Glutamatergic neuron (in vitro differentiated cells): ENCODE data around the gene SYNE2. TPM values are rescaled to one million over a fixed set of nuclear protein-coding genes. Genes with fewer than 3 reads are reported as not detected.
"Not testable (repeated sequence)": the region's sequence is repeated elsewhere in the genome, so short reads cannot be mapped to it uniquely, and the experiment has no call there.

ENCODE experiments used
- DNase-seq: peaks from one replicate; pipeline ENCODE4 v3.0.0; 2022
- H3K27ac Mint-ChIP-seq: one replicate; pipeline ENCODE4 v1.8.0; 2020; ENCODE audit warnings: mild to moderate bottlenecking, mixed read lengths, inconsistent platforms; ENCODE audit not compliant: unreplicated experiment
- H3K27me3 Mint-ChIP-seq: one replicate; pipeline ENCODE4 v1.8.0; 2020; ENCODE audit warnings: mild to moderate bottlenecking, moderate library complexity, mixed read lengths, inconsistent platforms; ENCODE audit not compliant: unreplicated experiment
- H3K36me3 Mint-ChIP-seq: one replicate; pipeline ENCODE4 v1.8.0; 2020; ENCODE audit warnings: mild to moderate bottlenecking, mixed read lengths, inconsistent platforms; ENCODE audit not compliant: unreplicated experiment
- H3K4me1 Mint-ChIP-seq: one replicate; pipeline ENCODE4 v1.8.0; 2020; ENCODE audit warnings: mild to moderate bottlenecking, low read depth, mixed read lengths, inconsistent platforms; ENCODE audit not compliant: unreplicated experiment
- H3K4me3 Mint-ChIP-seq: one replicate; pipeline ENCODE4 v1.8.0; 2020; ENCODE audit warnings: mild to moderate bottlenecking, mixed read lengths, inconsistent platforms; ENCODE audit not compliant: unreplicated experiment
- H3K9me3 Mint-ChIP-seq: one replicate; pipeline ENCODE4 v1.8.0; 2020; ENCODE audit warnings: mild to moderate bottlenecking, moderate library complexity, mixed read lengths, inconsistent platforms; ENCODE audit not compliant: unreplicated experiment
- CTCF ChIP-seq: fragments of 200-600 bp; sonication (generic); IDR thresholded peaks from one replicate; pipeline ENCODE4 v1.5.0; 2021; ENCODE audit not compliant: partially characterized antibody, unreplicated experiment
- total RNA-seq: library from RNA; stranded (reverse); fragmentation: NEBNext Ultra II Directional; extraction: Animal tissue kit (Norgen Biotek cat#: 25700); gene quantifications from one replicate; pipeline ENCODE4 v1.2.1, GENCODE V29; 2021; ENCODE audit not compliant: unreplicated experiment

SYNE2 gene
- total RNA-seq, 1 donor from 2014 or later: 81.7 TPM

DNA sequence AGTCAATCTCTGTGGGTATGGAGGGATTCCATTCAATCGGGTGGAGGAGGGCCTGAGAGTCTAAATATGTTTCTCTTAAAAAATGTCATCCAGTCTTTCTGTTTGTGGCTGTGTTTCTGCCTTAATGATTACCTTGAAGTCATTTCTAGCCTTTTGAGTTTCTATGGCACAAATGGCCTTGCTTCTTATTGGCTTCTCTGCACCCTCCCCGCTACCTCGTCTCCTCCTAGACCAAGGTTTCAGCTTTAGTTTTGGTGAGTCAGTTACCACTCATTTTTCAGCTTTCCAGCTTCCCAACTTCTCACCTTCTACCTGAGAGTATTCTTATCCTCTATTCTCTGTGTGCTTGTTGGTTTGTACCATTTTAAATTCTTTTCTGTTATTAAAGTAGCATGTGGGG lies 159.2 kb downstream of the SYNE2 start:
- no peak for TF ChIP-seq CTCF
- H3K36me3 Mint-ChIP-seq: peaks cover 8% of the 10 kb centered on the region
- peaks cover 3% of the 10 kb centered on the region for H3K9me3 Mint-ChIP-seq

GRCh38 chr14:64012720-64013119 lies 159.9 kb downstream of the SYNE2 start:
- H3K27ac Mint-ChIP-seq: no peak overlapping the region
- no peak for TF ChIP-seq CTCF
- H3K27me3 Mint-ChIP-seq: no peaks in the 10 kb centered on the region
- H3K4me1 Mint-ChIP-seq: no peaks in the 10 kb centered on the region
- no peak for DNase-seq
- no peak overlapping the region for H3K4me3 Mint-ChIP-seq
- peaks cover 3% of the 10 kb centered on the region for H3K9me3 Mint-ChIP-seq
- peaks cover 8% of the 10 kb centered on the region for H3K36me3 Mint-ChIP-seq

More for the DNA sequence above, 159.2 kb downstream of the SYNE2 start:
- no peaks in the 10 kb centered on the region for H3K4me1 Mint-ChIP-seq
- no peak for DNase-seq
- no peak overlapping the region for H3K27ac Mint-ChIP-seq
- H3K27me3 Mint-ChIP-seq: no peaks in the 10 kb centered on the region
- H3K4me3 Mint-ChIP-seq: no peak overlapping the region

DNA sequence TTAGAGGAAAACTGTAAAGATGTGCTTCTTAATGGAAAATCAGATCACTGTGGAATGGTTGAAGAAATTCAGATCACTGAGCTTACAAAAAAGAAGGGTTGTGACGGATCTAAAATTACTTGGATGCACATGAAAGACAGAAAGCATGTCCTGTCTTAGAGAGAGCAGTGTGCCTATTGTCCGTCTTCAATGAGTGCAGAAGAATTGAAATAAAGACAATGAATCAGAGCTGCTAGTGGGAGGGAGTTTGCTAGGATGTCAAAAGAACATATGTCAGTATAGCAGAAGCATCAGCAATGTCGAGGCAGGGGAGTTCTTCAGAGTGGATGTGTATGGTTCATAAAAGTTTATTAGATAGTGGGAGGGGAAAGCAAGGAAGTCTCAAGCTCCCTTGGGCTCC lies 172.7 kb downstream of the SYNE2 start:
- H3K27ac Mint-ChIP-seq: no peak overlapping the region
- no peaks in the 10 kb centered on the region for H3K36me3 Mint-ChIP-seq
- H3K27me3 Mint-ChIP-seq: no peaks in the 10 kb centered on the region
- no peak for DNase-seq
- no peaks in the 10 kb centered on the region for H3K4me1 Mint-ChIP-seq
- no peak for TF ChIP-seq CTCF
- no peak overlapping the region for H3K4me3 Mint-ChIP-seq
- no peaks in the 10 kb centered on the region for H3K9me3 Mint-ChIP-seq

DNA sequence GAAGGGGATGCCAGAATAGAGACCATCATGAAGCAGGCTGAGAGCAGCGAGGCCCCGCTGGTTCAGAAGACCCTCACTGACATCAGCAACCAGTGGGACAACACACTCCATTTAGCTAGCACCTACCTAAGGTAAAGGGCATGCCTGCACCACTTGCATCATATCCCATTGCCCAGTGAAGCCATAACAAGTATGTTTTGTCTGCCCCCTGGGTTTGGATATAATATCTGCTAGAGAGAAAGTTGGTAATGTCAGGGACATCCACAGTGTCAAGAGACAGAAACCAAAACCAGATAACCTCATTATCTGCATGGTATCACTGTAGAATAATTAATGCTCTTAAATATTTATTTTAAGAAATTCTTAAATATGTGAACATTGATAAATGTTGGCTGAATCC lies 173.8 kb downstream of the SYNE2 start:
- no peak for TF ChIP-seq CTCF
- Mint-ChIP-seq H3K27ac (no peak overlapping the region), H3K4me1 (no peaks in the 10 kb centered on the region), H3K4me3 (no peak overlapping the region), H3K36me3 (no peaks in the 10 kb centered on the region), H3K27me3 (no peaks in the 10 kb centered on the region), H3K9me3 (no peaks in the 10 kb centered on the region)
- DNase-seq: no peak

- Mint-ChIP-seq H3K27me3 (peaks cover 7% of the 10 kb centered on the region), H3K4me3 (no peak overlapping the region), H3K36me3 (peaks cover 13% of the 10 kb centered on the region), H3K27ac (no peak overlapping the region), H3K9me3 (peaks cover 4% of the 10 kb centered on the region), H3K4me1 (peaks cover 3% of the 10 kb centered on the region)
- TF ChIP-seq CTCF: no peak
- no peak for DNase-seq
Measured at GRCh38 chr14:64035143-64035542, 182.3 kb downstream of the SYNE2 start.

DNA sequence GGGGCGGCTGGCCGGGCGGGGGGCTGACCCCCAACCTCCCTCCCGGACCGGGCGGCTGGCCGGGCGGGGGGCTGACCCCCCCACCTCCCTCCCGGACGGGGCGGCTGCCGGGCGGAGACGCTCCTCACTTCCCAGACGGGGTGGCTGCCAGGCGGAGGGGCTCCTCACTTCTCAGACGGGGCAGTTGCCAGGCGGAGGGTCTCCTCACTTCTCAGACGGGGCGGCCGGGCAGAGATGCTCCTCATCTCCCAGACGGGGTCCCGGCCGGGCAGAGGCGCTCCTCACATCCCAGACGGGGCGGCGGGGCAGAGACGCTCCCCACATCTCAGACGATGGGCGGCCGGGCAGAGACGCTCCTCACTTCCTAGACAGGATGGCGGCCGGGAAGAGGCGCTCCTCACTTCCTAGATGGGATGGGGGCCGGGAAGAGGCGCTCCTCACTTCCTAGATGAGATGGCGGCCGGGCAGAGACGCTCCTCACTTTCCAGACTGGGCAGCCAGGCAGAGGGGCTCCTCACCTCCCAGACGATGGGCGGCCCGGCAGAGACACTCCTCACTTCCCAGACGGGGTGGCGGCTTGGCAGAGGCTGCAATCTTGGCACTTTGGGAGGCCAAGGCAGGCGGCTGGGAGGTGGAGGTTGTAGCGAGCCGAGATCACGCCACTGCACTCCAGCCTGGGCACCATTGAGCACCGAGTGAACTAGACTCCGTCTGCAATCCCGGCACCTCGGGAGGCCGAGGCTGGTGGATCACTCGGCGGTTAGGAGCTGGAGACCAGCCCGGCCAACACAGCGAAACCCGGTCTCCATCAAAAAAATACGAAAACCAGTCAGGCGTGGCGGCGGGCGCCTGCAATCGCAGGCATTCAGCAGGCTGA lies 185.3 kb downstream of the SYNE2 start:
- not testable (repeated sequence) for H3K4me3 Mint-ChIP-seq, H3K4me1 Mint-ChIP-seq, H3K27me3 Mint-ChIP-seq, DNase-seq, H3K9me3 Mint-ChIP-seq
- peak overlapping the region; percentile 43 for H3K27ac Mint-ChIP-seq
- peaks cover 18% of the 10 kb centered on the region for H3K36me3 Mint-ChIP-seq
